ENCODE measurements around the gene PLA2G1B. TPM values are rescaled to one million over a fixed set of nuclear protein-coding genes. Genes with fewer than 3 reads are reported as not detected.
A peak's percentile ranks its signal among the peaks of the same experiment; 100 is the strongest.
"Not testable (repeated sequence)": the region's sequence is repeated elsewhere in the genome, so short reads cannot be mapped to it uniquely, and the experiment has no call there.

Gene PLA2G1B
- total RNA-seq, 1 donor from 2014 or later: not detected

DNA sequence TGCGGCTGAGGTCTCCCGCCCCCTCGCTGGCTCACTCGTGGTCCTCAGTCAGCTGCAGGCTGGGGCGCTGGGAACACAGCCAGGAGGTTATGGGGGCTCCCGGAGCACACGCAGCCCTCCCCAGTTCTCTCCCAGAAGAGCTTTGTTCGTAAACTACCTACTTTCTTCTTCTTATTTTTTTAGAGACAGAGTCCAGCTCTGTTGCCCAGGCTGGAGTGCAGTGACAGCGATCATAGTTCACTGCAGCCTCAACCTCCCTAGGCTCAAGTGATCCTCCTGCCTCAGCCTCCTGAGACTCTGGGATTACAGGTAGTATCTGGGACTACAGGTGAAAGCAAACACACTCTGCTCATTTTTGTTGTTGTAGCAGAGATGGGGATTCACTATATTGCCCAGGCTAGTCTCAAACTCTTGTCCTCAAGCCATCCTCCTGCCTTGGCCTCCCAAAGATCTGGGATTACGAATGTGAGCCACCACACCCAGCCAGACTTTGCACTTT is 15.5 kb upstream of the PLA2G1B start:
- DNase-seq (ENCODE audit: extremely low spot score, unreplicated experiment): no peak
- TF ChIP-seq, protein P1, sequence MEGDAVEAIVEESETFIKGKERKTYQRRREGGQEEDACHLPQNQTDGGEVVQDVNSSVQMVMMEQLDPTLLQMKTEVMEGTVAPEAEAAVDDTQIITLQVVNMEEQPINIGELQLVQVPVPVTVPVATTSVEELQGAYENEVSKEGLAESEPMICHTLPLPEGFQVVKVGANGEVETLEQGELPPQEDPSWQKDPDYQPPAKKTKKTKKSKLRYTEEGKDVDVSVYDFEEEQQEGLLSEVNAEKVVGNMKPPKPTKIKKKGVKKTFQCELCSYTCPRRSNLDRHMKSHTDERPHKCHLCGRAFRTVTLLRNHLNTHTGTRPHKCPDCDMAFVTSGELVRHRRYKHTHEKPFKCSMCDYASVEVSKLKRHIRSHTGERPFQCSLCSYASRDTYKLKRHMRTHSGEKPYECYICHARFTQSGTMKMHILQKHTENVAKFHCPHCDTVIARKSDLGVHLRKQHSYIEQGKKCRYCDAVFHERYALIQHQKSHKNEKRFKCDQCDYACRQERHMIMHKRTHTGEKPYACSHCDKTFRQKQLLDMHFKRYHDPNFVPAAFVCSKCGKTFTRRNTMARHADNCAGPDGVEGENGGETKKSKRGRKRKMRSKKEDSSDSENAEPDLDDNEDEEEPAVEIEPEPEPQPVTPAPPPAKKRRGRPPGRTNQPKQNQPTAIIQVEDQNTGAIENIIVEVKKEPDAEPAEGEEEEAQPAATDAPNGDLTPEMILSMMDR (conservative IDR thresholded peaks at IDR 0.05): no peak
- H3K27ac Mint-ChIP-seq: no peak overlapping the region
- H3K27me3 Mint-ChIP-seq: no peaks in the 10 kb centered on the region
- H3K4me1 Mint-ChIP-seq (ENCODE audit: unreplicated experiment): no peaks in the 10 kb centered on the region
- peaks cover 3% of the 10 kb centered on the region for H3K36me3 Mint-ChIP-seq
- no peak overlapping the region for H3K4me3 Mint-ChIP-seq
- H3K9me3 Mint-ChIP-seq: peaks cover under 1% of the 10 kb centered on the region

DNA sequence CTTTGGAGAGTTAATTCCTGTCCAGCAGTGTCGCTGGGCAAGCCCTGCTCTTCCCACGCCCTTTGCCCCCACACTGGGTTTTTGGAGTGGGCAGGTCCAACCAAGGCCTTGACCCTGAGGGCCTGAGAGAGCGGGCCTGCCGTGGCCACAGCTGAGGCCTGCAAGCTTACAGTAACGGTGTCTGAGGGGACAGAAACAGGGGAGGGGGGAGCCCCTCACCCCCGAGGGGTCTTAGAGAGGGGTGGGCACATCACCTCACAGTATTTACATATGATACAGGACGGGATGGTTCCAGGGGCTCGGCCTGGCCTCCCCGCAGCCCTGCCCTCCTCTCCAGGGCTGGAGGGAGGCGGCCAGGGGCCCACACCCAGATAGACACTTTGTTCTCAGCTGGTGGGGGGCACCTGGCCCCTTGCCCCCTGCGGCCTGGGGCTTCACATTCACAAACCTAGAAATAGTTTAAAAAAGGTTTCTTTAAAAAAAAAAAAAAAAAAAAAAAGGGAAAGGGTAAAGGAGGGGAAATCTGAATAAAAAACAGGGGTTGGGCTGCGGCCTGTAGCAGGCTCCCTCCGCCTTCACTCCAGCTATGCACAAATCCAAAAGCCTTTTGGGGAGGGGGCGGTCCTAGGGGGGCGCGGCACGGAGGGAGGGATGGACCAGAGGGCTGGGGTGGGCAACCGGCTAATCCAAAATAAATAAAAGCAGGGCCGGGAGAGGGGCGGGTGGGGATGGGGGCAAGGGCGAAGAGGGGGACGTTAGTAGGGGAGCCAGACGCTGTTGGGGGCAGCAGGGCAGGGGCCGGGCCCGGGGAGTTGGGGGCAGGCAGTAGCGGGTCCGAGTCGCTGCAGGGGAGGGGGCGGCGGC is 14.8 kb upstream of the PLA2G1B start:
- H3K36me3 Mint-ChIP-seq: peaks cover 3% of the 10 kb centered on the region
- TF ChIP-seq, protein P1 (conservative IDR thresholded peaks at IDR 0.05): no peak
- no peaks in the 10 kb centered on the region for H3K4me1 Mint-ChIP-seq (ENCODE audit: unreplicated experiment)
- H3K4me3 Mint-ChIP-seq: no peak overlapping the region
- DNase-seq (ENCODE audit: extremely low spot score, unreplicated experiment): no peak
- no peaks in the 10 kb centered on the region for H3K27me3 Mint-ChIP-seq
- peaks cover 7% of the 10 kb centered on the region for H3K9me3 Mint-ChIP-seq
- H3K27ac Mint-ChIP-seq: no peak overlapping the region

DNA sequence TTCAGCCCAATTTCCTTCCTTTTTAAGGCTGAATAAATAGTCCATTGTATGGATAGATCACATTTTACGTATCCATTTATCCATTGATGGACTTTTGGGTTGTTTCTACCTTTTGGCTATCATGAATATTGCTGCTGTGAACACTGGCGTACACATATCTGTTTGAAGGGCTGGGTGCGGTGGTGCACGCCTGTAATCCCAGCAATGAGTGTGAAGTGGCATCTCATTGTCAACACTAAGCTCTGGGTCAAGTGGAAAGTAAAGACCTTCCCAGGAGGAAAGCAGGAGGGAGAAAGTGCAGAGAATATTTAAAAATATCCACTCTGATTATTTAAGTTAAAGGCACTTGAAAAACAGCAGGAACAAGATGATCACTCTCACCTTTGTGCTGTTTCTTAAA is 11.7 kb upstream of the PLA2G1B start:
- Mint-ChIP-seq H3K36me3 (peaks cover 3% of the 10 kb centered on the region), H3K4me3 (no peak overlapping the region), H3K27me3 (no peaks in the 10 kb centered on the region), H3K9me3 (peaks cover 14% of the 10 kb centered on the region), H3K4me1 (ENCODE audit: unreplicated experiment) (no peaks in the 10 kb centered on the region), H3K27ac (no peak overlapping the region)
- TF ChIP-seq, protein P1 (conservative IDR thresholded peaks at IDR 0.05): no peak
- DNase-seq (ENCODE audit: extremely low spot score, unreplicated experiment): no peak

DNA sequence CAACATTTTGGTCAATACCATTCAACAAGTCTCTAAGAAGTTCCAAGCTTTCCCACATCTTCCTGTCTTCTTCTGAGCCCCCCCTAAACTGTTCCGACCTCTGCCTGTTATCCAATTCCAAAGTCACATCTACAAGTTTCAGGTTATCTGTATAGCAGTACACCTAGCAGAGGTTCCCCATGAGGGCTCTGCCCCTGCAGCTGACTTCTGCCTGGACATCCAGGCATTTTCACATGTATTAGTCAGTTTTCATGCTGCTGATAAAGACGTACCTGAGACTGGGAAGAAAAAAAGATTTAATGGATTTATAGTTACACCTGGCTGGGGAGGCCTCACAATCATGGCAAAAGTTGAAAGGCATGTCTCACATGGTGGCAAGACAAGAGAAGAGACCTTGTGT is 10.2 kb upstream of the PLA2G1B start:
- H3K4me1 Mint-ChIP-seq (ENCODE audit: unreplicated experiment): no peaks in the 10 kb centered on the region
- H3K27me3 Mint-ChIP-seq: no peaks in the 10 kb centered on the region
- TF ChIP-seq, protein P1 (conservative IDR thresholded peaks at IDR 0.05): no peak
- H3K27ac Mint-ChIP-seq: no peak overlapping the region
- DNase-seq (ENCODE audit: extremely low spot score, unreplicated experiment): no peak
- peaks cover 14% of the 10 kb centered on the region for H3K9me3 Mint-ChIP-seq
- H3K36me3 Mint-ChIP-seq: peaks cover 3% of the 10 kb centered on the region
- H3K4me3 Mint-ChIP-seq: no peak overlapping the region

DNA sequence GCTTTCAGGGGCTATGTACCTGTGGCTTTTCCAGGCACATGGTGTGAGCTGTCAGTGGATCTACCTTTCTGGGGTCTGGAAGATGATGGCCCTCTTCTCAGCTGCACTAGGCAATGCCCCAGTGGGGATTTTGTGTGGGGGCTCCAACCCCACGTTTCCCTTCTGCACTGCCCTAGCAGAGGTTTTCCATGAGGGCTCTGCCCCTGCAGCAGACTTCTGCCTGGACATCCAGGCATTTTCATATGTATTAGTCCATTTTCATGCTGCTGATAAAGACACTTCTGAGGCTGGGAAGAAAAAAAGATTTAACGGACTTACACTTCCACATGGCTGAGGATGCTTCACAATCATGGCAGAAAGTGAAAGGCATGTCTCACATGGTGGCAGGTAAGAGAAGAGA is 8.8 kb upstream of the PLA2G1B start:
- H3K4me3 Mint-ChIP-seq; H3K4me1 Mint-ChIP-seq (ENCODE audit: unreplicated experiment); H3K36me3 Mint-ChIP-seq; H3K27me3 Mint-ChIP-seq; H3K27ac Mint-ChIP-seq; DNase-seq (ENCODE audit: extremely low spot score, unreplicated experiment): not testable (repeated sequence)
- H3K9me3 Mint-ChIP-seq: peaks cover 14% of the 10 kb centered on the region

DNA sequence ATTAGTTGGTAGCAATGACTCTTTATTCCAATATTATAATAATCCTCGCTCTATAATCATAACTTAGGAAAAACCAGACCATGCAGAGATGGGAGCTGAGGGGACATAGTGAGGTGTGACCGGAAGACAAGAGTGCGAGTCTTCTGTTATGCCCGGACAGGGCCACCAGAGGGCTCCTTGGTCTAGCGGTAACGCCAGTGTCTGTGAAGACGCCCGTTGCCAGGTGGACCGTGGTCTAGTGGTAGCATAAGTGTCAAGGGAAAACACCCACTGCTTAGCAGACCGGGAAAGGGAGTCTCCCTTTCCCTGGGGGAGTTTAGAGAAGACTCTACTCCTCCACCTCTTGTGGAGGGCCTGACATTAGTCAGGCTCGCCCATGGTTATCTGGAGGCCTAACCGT is 7.9 kb upstream of the PLA2G1B start:
- not testable (repeated sequence) for H3K4me3 Mint-ChIP-seq; DNase-seq (ENCODE audit: extremely low spot score, unreplicated experiment); H3K36me3 Mint-ChIP-seq; H3K27ac Mint-ChIP-seq; H3K4me1 Mint-ChIP-seq (ENCODE audit: unreplicated experiment); H3K27me3 Mint-ChIP-seq
- TF ChIP-seq, protein P1 (conservative IDR thresholded peaks at IDR 0.05): peak; percentile 84
- peaks cover 14% of the 10 kb centered on the region for H3K9me3 Mint-ChIP-seq

Measured in type B pancreatic cell (in vitro differentiated cells).